Parathyroid adenoma (tissue), 2 donors: ENCODE results near the gene ADAM12.

Source experiments
- H2AFZ ChIP-seq: fragments of 300-600 bp; sonication (generic); one replicate; pipeline ENCODE4 v1.7.0; 2017; ENCODE audit warnings: antibody characterized with exemption, mild to moderate bottlenecking
- H3K27ac ChIP-seq: fragments of 300-600 bp; sonication (generic); one replicate; pipeline ENCODE4 v1.7.0; 2017
- H3K27me3 ChIP-seq: fragments of 300-600 bp; sonication (generic); one replicate; pipeline ENCODE4 v1.7.0; 2017; ENCODE audit warnings: low read length; ENCODE audit not compliant: control insufficient read depth, insufficient read depth
- H3K36me3 ChIP-seq: fragments of 300-600 bp; sonication (generic); one replicate; pipeline ENCODE4 v1.7.0; 2017; ENCODE audit warnings: low read length; ENCODE audit not compliant: control insufficient read depth, insufficient read depth
- H3K4me1 ChIP-seq: fragments of 300-600 bp; sonication (generic); one replicate; pipeline ENCODE4 v1.7.0; 2017; ENCODE audit warnings: control low read depth
- H3K4me2 ChIP-seq: fragments of 300-600 bp; sonication (generic); one replicate; pipeline ENCODE4 v1.7.0; 2017; ENCODE audit warnings: low read length
- H3K4me3 ChIP-seq: fragments of 300-600 bp; sonication (generic); one replicate; pipeline ENCODE4 v1.7.0; 2017; ENCODE audit warnings: low read depth, low read length
- H3K79me2 ChIP-seq: fragments of 300-600 bp; sonication (generic); one replicate; pipeline ENCODE4 v1.7.0; 2017; ENCODE audit warnings: control low read depth
- H3K9ac ChIP-seq: fragments of 300-600 bp; sonication (generic); one replicate; pipeline ENCODE4 v1.7.0; 2017; ENCODE audit warnings: mild to moderate bottlenecking
- H3K9me3 ChIP-seq: fragments of 300-600 bp; sonication (generic); one replicate; pipeline ENCODE4 v1.7.0; 2017; ENCODE audit warnings: low read length; ENCODE audit not compliant: control insufficient read depth
- TF ChIP-seq, protein P1 (sequence below): fragments of 300-600 bp; sonication (generic); IDR thresholded peaks from one replicate; pipeline ENCODE4 v1.7.0; 2017; ENCODE audit warnings: antibody characterized with exemption, mild to moderate bottlenecking
- donor health status: primary hyperparathyroidism.

The ADAM12 gene

DNA sequence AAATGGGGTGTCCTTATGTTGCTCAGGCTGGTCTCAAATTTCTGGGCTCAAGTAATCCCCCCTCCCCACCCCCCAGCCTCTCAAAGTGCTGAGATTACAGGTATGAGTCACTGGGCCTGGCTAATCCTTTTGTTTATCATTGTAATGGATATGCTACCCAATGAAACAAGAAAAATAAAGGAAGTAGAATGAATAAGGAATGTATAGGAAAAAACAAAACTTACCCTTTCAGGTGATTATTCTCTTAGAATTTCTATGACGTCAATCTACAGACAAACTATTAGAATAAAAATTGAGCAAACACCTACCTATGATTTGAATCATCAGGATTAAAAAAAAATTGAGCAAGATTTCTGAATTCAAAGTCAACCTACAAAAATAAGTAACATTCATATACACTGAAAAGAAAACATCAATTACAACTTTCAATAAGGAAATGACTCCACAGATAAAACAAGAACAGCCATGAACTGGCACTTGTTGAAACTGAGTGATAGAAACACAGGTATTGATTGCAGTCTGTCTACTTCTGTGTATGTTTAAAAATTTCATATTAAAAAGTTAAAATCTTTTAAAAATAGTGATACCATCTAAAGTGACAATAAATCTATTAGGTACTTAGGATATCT, 12.2 kb downstream of the ADAM12 start:
- Histone ChIP-seq H3K4me1 (no peaks in the 10 kb centered on the region), H3K9me3 (no peaks in the 10 kb centered on the region), H3K27ac (no peak overlapping the region), H2AFZ (no peak overlapping the region), H3K27me3 (no peaks in the 10 kb centered on the region), H3K79me2 (no peaks in the 10 kb centered on the region), H3K9ac (no peak overlapping the region), H3K4me2 (no peak overlapping the region), H3K36me3 (no peaks in the 10 kb centered on the region), H3K4me3 (no peak overlapping the region)
- TF ChIP-seq, protein P1, sequence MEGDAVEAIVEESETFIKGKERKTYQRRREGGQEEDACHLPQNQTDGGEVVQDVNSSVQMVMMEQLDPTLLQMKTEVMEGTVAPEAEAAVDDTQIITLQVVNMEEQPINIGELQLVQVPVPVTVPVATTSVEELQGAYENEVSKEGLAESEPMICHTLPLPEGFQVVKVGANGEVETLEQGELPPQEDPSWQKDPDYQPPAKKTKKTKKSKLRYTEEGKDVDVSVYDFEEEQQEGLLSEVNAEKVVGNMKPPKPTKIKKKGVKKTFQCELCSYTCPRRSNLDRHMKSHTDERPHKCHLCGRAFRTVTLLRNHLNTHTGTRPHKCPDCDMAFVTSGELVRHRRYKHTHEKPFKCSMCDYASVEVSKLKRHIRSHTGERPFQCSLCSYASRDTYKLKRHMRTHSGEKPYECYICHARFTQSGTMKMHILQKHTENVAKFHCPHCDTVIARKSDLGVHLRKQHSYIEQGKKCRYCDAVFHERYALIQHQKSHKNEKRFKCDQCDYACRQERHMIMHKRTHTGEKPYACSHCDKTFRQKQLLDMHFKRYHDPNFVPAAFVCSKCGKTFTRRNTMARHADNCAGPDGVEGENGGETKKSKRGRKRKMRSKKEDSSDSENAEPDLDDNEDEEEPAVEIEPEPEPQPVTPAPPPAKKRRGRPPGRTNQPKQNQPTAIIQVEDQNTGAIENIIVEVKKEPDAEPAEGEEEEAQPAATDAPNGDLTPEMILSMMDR, result no peak

DNA sequence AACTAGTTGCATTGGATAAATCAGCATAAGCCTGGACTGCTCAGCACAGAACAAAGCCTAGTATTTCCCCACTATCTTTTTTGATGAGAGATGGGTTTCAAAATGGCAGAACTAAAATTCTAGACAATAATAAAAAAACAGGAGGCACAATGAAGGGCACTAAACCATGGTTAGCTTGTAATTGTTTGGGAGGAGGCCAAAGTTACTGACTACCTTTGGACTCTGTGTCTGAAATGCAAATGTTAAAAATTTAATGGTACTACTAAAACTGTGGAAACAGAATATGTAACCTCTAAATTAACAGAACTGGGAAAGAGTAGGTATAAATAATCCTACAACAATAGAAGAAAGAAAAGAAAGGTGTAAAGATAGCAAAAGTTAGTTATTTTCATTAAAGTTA, 13.0 kb downstream of the ADAM12 start:
- Histone ChIP-seq H3K4me2 (no peak overlapping the region), H3K79me2 (no peaks in the 10 kb centered on the region), H3K4me1 (no peaks in the 10 kb centered on the region), H3K4me3 (no peak overlapping the region), H2AFZ (no peak overlapping the region), H3K9me3 (no peaks in the 10 kb centered on the region), H3K36me3 (no peaks in the 10 kb centered on the region), H3K27ac (no peak overlapping the region), H3K9ac (no peak overlapping the region), H3K27me3 (no peaks in the 10 kb centered on the region)
- TF ChIP-seq, protein P1, result no peak

DNA sequence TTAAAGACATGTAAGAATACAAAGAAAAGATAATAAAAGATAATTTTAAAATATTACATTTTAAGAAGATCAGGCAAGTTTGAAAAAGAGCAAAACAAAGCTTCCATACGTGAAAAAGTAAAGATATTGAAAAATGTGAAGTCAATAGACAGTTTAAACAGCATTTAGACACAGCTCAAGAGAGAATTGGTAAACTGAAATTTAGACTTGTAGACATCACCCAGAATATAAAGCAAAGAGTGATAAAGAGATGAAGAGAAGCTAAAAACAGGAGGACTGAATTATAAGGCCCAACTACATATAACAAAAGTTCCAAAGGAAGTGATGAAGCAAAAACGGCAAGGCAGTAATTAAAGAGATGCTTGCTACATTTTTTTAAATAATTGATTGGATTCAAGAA, 13.8 kb downstream of the ADAM12 start:
- Histone ChIP-seq H3K79me2 (no peaks in the 10 kb centered on the region), H3K9ac (no peak overlapping the region), H3K4me2 (no peak overlapping the region), H2AFZ (no peak overlapping the region), H3K4me3 (no peak overlapping the region), H3K4me1 (no peaks in the 10 kb centered on the region), H3K9me3 (no peaks in the 10 kb centered on the region), H3K27ac (no peak overlapping the region), H3K36me3 (no peaks in the 10 kb centered on the region), H3K27me3 (no peaks in the 10 kb centered on the region)
- TF ChIP-seq, protein P1, result no peak

DNA sequence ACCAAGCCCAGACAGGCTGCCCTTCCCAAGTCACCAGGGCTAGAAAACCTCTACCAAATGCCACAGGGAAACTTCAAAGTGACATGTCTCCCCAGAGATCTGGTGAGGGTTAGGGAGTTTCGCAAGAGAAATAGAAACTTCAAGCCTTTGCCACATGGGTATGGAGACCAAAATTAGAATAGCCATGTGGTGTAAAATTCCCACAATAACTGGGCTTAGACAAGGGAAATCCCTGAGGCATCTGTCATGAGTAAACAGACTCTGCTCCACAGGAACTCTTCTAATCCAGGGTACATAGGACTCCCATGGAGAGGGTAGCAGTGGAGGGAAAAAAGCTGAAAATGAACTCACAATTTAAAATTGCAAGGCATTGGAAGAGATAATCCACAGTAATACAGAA, 14.3 kb downstream of the ADAM12 start:
- TF ChIP-seq, protein P1, result no peak
- no peak overlapping the region for H3K4me2 ChIP-seq
- no peaks in the 10 kb centered on the region for H3K27me3 ChIP-seq
- no peak overlapping the region for H3K4me3 ChIP-seq
- no peak overlapping the region for H3K27ac ChIP-seq
- no peak overlapping the region for H2AFZ ChIP-seq
- H3K9me3 ChIP-seq, result no peaks in the 10 kb centered on the region
- no peak overlapping the region for H3K9ac ChIP-seq
- H3K36me3 ChIP-seq, result no peaks in the 10 kb centered on the region
- no peaks in the 10 kb centered on the region for H3K4me1 ChIP-seq
- H3K79me2 ChIP-seq, result no peaks in the 10 kb centered on the region

DNA sequence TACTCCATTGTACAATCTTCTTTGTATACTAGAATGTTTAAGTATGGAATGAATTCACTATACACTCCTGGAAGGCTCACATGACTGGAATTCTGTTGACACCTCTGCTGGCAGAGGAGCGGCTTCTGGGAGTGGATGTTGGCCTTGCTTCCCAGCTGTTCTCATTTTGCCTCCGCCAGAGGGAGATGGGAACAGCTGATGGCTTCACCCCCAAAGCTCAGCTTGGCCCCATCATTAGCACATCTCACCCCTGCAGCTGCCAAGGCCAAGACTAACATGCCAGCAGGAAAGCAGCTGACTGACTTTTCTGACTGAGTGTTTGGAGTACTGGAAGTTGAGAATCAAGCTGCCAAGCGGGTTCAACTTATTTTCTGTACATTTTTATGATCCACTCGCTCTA, 15.1 kb downstream of the ADAM12 start:
- no peak overlapping the region for H3K27ac ChIP-seq
- no peak overlapping the region for H3K4me2 ChIP-seq
- no peak overlapping the region for H3K4me3 ChIP-seq
- H3K4me1 ChIP-seq, result no peaks in the 10 kb centered on the region
- H3K9me3 ChIP-seq, result no peaks in the 10 kb centered on the region
- no peak overlapping the region for H3K9ac ChIP-seq
- no peaks in the 10 kb centered on the region for H3K79me2 ChIP-seq
- no peak overlapping the region for H2AFZ ChIP-seq
- no peaks in the 10 kb centered on the region for H3K27me3 ChIP-seq
- TF ChIP-seq, protein P1, result no peak
- no peaks in the 10 kb centered on the region for H3K36me3 ChIP-seq
